Neuronal stem cell (in vitro differentiated cells): Measurements from ENCODE around the gene SERPINB3.

Source experiments
- DNase-seq: peaks from one replicate; pipeline ENCODE4 v3.0.0-alpha.2; 2013; ENCODE audit warnings: low spot score
- H2AFZ ChIP-seq: one replicate; pipeline ENCODE4 v1.6.1; 2013; ENCODE audit warnings: mild to moderate bottlenecking, low read length, inconsistent platforms
- H2AK5ac ChIP-seq: 2 replicates; pipeline ENCODE4 v1.6.1; 2013; ENCODE audit warnings: low read depth, mild to moderate bottlenecking, inconsistent platforms, low read length, moderate library complexity, mixed read lengths
- H2BK120ac ChIP-seq: 2 replicates; pipeline ENCODE4 v1.6.1; 2013; ENCODE audit warnings: low read depth, mild to moderate bottlenecking, inconsistent platforms, low read length, moderate library complexity, mixed read lengths
- H2BK12ac ChIP-seq: one replicate; pipeline ENCODE4 v1.6.1; 2013; ENCODE audit warnings: low read length, inconsistent platforms
- H2BK15ac ChIP-seq: 2 replicates; pipeline ENCODE4 v1.6.1; 2013; ENCODE audit warnings: mild to moderate bottlenecking, low read length, inconsistent platforms, mixed read lengths
- H2BK5ac ChIP-seq: one replicate; pipeline ENCODE4 v1.6.1; 2013; ENCODE audit warnings: inconsistent platforms, mild to moderate bottlenecking, low read length, moderate library complexity
- H3K14ac ChIP-seq: one replicate; pipeline ENCODE4 v1.6.1; 2013; ENCODE audit warnings: low read length, inconsistent platforms
- H3K18ac ChIP-seq: 2 replicates; pipeline ENCODE4 v1.6.1; 2013; ENCODE audit warnings: low read length, inconsistent platforms
- H3K23ac ChIP-seq: 2 replicates; pipeline ENCODE4 v1.6.1; 2013; ENCODE audit warnings: low read depth, mild to moderate bottlenecking, mixed read lengths, low read length, inconsistent platforms; ENCODE audit not compliant: poor library complexity
- H3K27ac ChIP-seq: replicated peaks from 3 replicates; pipeline ENCODE4 v1.5.1; 2013; ENCODE audit warnings: low read length, inconsistent platforms
- H3K27me3 ChIP-seq, 3 experiments: 2 replicates each; pipeline ENCODE4 v1.6.1; 2013; ENCODE audit warnings: low read length in 3 of 3, mild to moderate bottlenecking in 2 of 3, inconsistent platforms in 1 of 3, low read depth in 1 of 3, mixed read lengths in 1 of 3, moderate library complexity in 1 of 3; ENCODE audit not compliant: control insufficient read depth in 3 of 3, insufficient read depth in 3 of 3
- H3K36me3 ChIP-seq, 2 donors: replicated peaks in 1 of 2; 2 replicates each; pipeline ENCODE4 v1.6.1; 2013; ENCODE audit warnings: low read length in 2 of 2; ENCODE audit not compliant: control insufficient read depth in 2 of 2, insufficient read depth in 2 of 2
- H3K4ac ChIP-seq: 2 replicates; pipeline ENCODE4 v1.6.1; 2013; ENCODE audit warnings: inconsistent platforms, mild to moderate bottlenecking, low read length, moderate library complexity
- H3K4me1 ChIP-seq, 2 donors: 1 replicate in 1 of 2; 2 replicates in 1 of 2; pipeline ENCODE4 v1.6.1; 2013; ENCODE audit warnings: low read length in 2 of 2, low read depth in 1 of 2; ENCODE audit not compliant: control insufficient read depth in 2 of 2, insufficient read depth in 1 of 2
- H3K4me2 ChIP-seq: one replicate; pipeline ENCODE4 v1.6.1; 2013; ENCODE audit warnings: mild to moderate bottlenecking, low read length, inconsistent platforms; ENCODE audit not compliant: insufficient read depth, poor library complexity, severe bottlenecking
- H3K4me3 ChIP-seq, 2 donors: 2 replicates each; pipeline ENCODE4 v1.5.1; 2013; ENCODE audit warnings: low read length in 2 of 2, mild to moderate bottlenecking in 2 of 2, inconsistent platforms in 1 of 2, moderate library complexity in 1 of 2
- H3K79me1 ChIP-seq: one replicate; pipeline ENCODE4 v1.6.1; 2013; ENCODE audit warnings: low read depth, mild to moderate bottlenecking, inconsistent platforms, low read length, moderate library complexity
- H3K9ac ChIP-seq: one replicate; pipeline ENCODE4 v1.6.1; 2013; ENCODE audit warnings: mild to moderate bottlenecking, low read depth, low read length, inconsistent platforms; ENCODE audit not compliant: poor library complexity
- H3K9me3 ChIP-seq, 2 donors: replicated peaks in 1 of 2; 2 replicates each; pipeline versions ENCODE3 to v1.6.1; 2013; ENCODE audit warnings: low read length in 2 of 2, mild to moderate bottlenecking in 2 of 2, inconsistent platforms in 1 of 2, low read depth in 1 of 2, mixed read lengths in 1 of 2, moderate library complexity in 1 of 2; ENCODE audit not compliant: control insufficient read depth in 2 of 2, insufficient read depth in 1 of 2
- H4K8ac ChIP-seq: one replicate; pipeline ENCODE4 v1.6.1; 2013; ENCODE audit warnings: low read depth, mild to moderate bottlenecking, inconsistent platforms, low read length, moderate library complexity
- H4K91ac ChIP-seq: one replicate; pipeline ENCODE4 v1.6.1; 2013; ENCODE audit warnings: low read length, low read depth, mild to moderate bottlenecking, inconsistent platforms; ENCODE audit not compliant: poor library complexity
- WGBS, 2 donors: extraction: QIAGEN DNeasy Blood & Tissue Kit; methylation state at CpG; one replicate each; pipeline ENCODE4 v1.1.7; 2013; ENCODE audit warnings: missing lambda C conversion rate in 2 of 2, mixed read lengths in 1 of 2; ENCODE audit not compliant: insufficient read length in 2 of 2, insufficient replicate concordance in 1 of 2; ENCODE audit errors: extremely low coverage in 2 of 2; 5-methylcytosine and 5-hydroxymethylcytosine counted together

Gene SERPINB3

DNA sequence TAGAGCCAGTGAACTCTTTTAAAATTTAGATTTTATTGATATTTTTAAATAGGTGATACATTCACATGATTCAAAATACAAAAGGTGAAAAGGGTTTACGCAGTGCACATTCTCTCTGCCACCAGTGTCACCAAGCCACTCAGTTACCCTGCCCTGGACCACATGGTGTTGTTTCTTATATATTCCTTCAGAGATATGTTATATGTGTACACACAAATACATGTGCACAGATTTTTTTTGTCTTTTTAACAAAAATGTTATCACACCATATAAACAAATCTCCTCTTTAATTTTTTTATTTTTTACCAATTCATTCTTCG lies 43.8 kb downstream of the SERPINB3 start:
- H2BK5ac ChIP-seq, result no peak overlapping the region
- no peaks in the 10 kb centered on the region for H3K4me1 ChIP-seq
- 100% methylated on average over 1 of the region's 2 CpGs for WGBS, 2 donors
- no peak overlapping the region for H3K18ac ChIP-seq
- no peak overlapping the region for H4K91ac ChIP-seq
- no peak overlapping the region for H3K4ac ChIP-seq
- DNase-seq, result no peak
- H3K9me3 ChIP-seq, result no peaks in the 10 kb centered on the region
- no peak overlapping the region for H2AFZ ChIP-seq
- H2AK5ac ChIP-seq, result no peak overlapping the region
- no peaks in the 10 kb centered on the region for H3K79me1 ChIP-seq
- no peak overlapping the region for H3K27ac ChIP-seq
- no peak overlapping the region for H2BK12ac ChIP-seq
- H3K9ac ChIP-seq, result no peak overlapping the region
- H3K23ac ChIP-seq, result no peak overlapping the region
- no peak overlapping the region for H4K8ac ChIP-seq
- H3K27me3 ChIP-seq, result no peaks in the 10 kb centered on the region
- no peak overlapping the region for H3K4me2 ChIP-seq
- H3K4me3 ChIP-seq, result no peak overlapping the region
- H3K14ac ChIP-seq, result no peak overlapping the region
- no peaks in the 10 kb centered on the region for H3K36me3 ChIP-seq
- H2BK15ac ChIP-seq, result no peak overlapping the region
- no peak overlapping the region for H2BK120ac ChIP-seq

DNA sequence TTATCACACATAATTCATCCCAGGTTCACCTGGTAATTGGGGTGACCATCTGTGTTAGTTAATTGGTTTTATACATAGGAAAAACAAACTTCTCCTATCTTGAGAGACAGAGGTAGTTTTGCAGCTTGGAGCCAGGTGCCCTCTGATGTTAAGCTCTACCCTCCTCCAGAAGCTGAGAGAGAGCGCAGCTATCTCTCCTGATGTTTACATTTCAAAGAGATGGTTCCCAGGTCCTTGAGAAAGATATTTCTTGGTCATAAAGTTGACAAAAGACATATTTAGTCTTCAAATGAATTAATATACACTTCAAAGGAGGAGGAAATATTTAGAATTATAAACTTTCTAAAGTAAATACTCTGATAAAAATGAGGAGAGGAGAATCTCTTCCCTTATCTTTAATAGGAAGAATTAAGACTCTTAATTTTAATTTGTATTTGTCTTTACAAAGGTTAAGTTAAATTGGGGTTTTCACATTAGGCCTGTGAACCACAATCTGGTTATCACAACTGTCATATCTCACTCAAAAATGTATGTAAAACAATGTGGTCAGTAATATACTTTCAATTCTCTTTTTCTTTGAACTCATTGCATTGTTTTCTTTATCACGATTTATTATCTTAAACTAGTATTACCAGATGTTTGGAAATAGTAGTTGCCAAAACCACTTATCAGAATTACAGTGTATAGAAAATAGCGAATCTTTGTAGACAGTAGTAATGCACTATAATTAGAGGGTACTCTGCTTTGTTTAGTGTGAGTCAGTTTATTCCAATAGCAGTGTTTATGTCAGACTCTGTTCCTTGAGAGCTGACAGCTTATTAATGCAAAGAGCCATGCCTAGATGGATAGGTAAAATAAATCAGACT lies 44.4 kb downstream of the SERPINB3 start:
- H3K18ac ChIP-seq, result no peak overlapping the region
- DNase-seq, result no peak

DNA sequence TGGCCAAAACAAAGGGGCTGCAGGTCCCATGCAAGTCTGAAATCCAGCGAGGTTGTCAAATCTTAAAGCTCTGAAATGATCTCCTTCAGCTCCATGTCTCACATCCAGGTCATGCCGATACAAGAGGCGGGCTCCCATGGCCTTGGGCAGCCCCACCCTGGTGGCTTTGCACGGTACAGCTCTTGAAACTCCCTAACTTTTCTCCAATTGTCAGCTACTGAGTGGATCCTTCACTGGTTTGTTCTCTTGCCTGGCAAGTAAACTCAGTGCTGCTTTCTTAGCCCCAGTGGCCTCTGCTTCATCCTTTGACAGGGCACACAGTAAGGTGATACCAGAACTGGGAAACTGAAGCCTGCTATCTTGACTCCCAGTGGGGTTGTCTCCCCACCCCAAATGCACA lies 48.3 kb downstream of the SERPINB3 start:
- Histone ChIP-seq H3K79me1 (no peaks in the 10 kb centered on the region), H3K14ac (no peak overlapping the region), H4K8ac (no peak overlapping the region), H2AFZ (no peak overlapping the region), H2BK15ac (no peak overlapping the region), H3K9ac (no peak overlapping the region), H3K4me2 (no peak overlapping the region), H2BK5ac (no peak overlapping the region), H3K27me3 (no peaks in the 10 kb centered on the region), H3K4me3 (no peak overlapping the region), H2AK5ac (no peak overlapping the region), H4K91ac (no peak overlapping the region), H3K18ac (no peak overlapping the region), H3K4ac (no peak overlapping the region), H3K4me1 (no peaks in the 10 kb centered on the region), H2BK12ac (no peak overlapping the region), H3K36me3 (no peaks in the 10 kb centered on the region), H3K9me3 (no peaks in the 10 kb centered on the region), H2BK120ac (no peak overlapping the region), H3K23ac (no peak overlapping the region), H3K27ac (no peak overlapping the region)
- WGBS, 2 donors, result no CpG with 5 or more reads among the region's 4 CpGs
- no peak for DNase-seq

More for the DNA sequence above, 44.4 kb downstream of the SERPINB3 start:
- Histone ChIP-seq H4K8ac (no peak overlapping the region), H3K36me3 (no peaks in the 10 kb centered on the region), H3K4me1 (no peaks in the 10 kb centered on the region), H2BK120ac (no peak overlapping the region), H3K9me3 (no peaks in the 10 kb centered on the region), H3K27me3 (no peaks in the 10 kb centered on the region), H3K4ac (no peak overlapping the region), H2BK15ac (no peak overlapping the region), H4K91ac (no peak overlapping the region), H3K14ac (no peak overlapping the region), H2AK5ac (no peak overlapping the region), H2BK5ac (no peak overlapping the region), H3K27ac (no peak overlapping the region), H3K79me1 (no peaks in the 10 kb centered on the region), H3K9ac (no peak overlapping the region), H3K23ac (no peak overlapping the region), H3K4me2 (no peak overlapping the region), H2BK12ac (no peak overlapping the region), H3K4me3 (no peak overlapping the region), H2AFZ (no peak overlapping the region)
- no CpG with 5 or more reads among the region's 3 CpGs for WGBS, 2 donors

GRCh38 chr18:63606526-63606925 lies 55.2 kb downstream of the SERPINB3 start:
- no CpG with 5 or more reads among the region's 3 CpGs for WGBS, 2 donors
- Histone ChIP-seq H3K27me3 (no peaks in the 10 kb centered on the region), H3K18ac (no peak overlapping the region), H3K4ac (no peak overlapping the region), H2BK5ac (no peak overlapping the region), H4K91ac (no peak overlapping the region), H3K36me3 (no peaks in the 10 kb centered on the region), H3K4me3 (no peak overlapping the region), H3K23ac (no peak overlapping the region), H2BK120ac (no peak overlapping the region), H3K9me3 (no peaks in the 10 kb centered on the region), H3K79me1 (no peaks in the 10 kb centered on the region), H2AK5ac (no peak overlapping the region), H3K14ac (no peak overlapping the region), H3K4me2 (no peak overlapping the region), H2BK15ac (no peak overlapping the region), H3K4me1 (no peaks in the 10 kb centered on the region), H4K8ac (no peak overlapping the region), H3K9ac (no peak overlapping the region), H3K27ac (no peak overlapping the region), H2AFZ (no peak overlapping the region), H2BK12ac (no peak overlapping the region)
- DNase-seq, result no peak
